ENCODE data around the gene SLFNL1.

SLFNL1 gene

DNA sequence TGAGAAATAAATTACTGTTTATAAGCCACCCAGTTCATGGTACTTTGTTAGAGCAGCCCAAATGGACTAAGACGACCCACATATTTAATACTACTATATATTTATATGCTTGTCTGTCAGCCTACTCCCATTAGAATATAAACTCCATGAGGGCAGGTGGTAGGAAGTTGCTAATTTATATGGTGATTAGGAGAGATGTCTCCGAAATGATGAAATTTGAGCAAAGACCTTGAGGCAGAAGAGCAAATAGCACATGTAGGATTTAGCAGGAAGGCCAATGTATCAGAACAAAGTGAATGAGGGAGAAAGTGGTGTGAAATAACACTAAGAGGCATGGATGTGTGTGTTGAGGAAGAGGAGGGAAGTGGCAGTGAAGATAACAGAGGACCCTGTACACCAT, 10.6 kb upstream of the SLFNL1 start:
- Histone ChIP-seq H3K27me3 (ENCODE audit: insufficient read depth, low read depth) (no peaks in the 10 kb centered on the region), H3K4me2 (no peak overlapping the region), H3K4me1 (ENCODE audit: low read depth, poor library complexity, severe bottlenecking) (no peaks in the 10 kb centered on the region), H3K4me3 (IDR thresholded peaks at IDR 0.05; ENCODE audit: insufficient read depth, low read depth, low read length) (no peak overlapping the region), H3K79me2 (ENCODE audit: insufficient read depth, low read depth) (no peaks in the 10 kb centered on the region), H3K9ac (no peak overlapping the region), H3K36me3 (ENCODE audit: insufficient read depth) (no peaks in the 10 kb centered on the region), H3K27ac (no peak overlapping the region), H2AFZ (ENCODE audit: low read depth) (no peak overlapping the region), H4K20me1 (ENCODE audit: insufficient read depth) (no peaks in the 10 kb centered on the region)
- TF ChIP-seq, protein P1, sequence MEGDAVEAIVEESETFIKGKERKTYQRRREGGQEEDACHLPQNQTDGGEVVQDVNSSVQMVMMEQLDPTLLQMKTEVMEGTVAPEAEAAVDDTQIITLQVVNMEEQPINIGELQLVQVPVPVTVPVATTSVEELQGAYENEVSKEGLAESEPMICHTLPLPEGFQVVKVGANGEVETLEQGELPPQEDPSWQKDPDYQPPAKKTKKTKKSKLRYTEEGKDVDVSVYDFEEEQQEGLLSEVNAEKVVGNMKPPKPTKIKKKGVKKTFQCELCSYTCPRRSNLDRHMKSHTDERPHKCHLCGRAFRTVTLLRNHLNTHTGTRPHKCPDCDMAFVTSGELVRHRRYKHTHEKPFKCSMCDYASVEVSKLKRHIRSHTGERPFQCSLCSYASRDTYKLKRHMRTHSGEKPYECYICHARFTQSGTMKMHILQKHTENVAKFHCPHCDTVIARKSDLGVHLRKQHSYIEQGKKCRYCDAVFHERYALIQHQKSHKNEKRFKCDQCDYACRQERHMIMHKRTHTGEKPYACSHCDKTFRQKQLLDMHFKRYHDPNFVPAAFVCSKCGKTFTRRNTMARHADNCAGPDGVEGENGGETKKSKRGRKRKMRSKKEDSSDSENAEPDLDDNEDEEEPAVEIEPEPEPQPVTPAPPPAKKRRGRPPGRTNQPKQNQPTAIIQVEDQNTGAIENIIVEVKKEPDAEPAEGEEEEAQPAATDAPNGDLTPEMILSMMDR (conservative IDR thresholded peaks at IDR 0.05; ENCODE audit: low read depth, low read length): no peak

DNA sequence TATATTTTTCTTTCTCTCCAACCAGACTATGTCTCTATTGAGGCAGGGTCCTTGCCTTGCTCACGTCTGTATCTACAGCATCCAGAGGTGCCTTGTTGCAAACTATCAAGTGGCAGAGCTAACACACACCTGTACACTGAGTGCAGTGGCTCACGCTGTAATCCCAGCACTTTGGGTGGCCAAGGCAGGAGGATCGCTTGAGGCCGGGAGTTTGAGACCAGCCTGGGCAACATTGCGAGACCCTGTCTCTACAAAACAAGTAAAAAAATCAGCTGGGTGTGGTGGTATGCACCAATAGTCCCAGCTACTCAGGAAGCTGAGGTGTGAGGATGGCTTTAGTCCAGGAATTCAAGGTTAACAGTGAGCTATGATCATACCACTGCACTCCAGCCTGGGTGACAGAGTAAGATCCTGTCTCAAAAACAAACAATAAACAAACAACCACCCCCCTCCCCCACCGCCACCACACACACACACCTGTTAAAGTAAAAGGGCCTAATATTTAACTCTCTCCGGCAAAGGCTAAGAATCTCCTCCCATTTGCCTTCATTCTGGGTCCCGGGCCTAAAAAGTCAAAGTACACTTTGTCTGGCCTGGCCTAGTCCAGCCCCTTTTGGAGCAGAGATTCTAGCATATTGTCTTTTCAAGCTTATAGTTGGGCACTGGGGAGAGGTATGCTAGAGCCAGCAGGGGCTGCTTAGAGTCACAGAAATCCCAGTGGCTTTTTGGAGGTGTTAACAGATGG, 9.5 kb upstream of the SLFNL1 start:
- Histone ChIP-seq H3K4me2 (no peak overlapping the region), H3K79me2 (ENCODE audit: insufficient read depth, low read depth) (no peaks in the 10 kb centered on the region), H3K27ac (no peak overlapping the region), H3K4me3 (IDR thresholded peaks at IDR 0.05; ENCODE audit: insufficient read depth, low read depth, low read length) (no peak overlapping the region), H4K20me1 (ENCODE audit: insufficient read depth) (no peaks in the 10 kb centered on the region), H3K27me3 (ENCODE audit: insufficient read depth, low read depth) (no peaks in the 10 kb centered on the region), H2AFZ (ENCODE audit: low read depth) (no peak overlapping the region), H3K36me3 (ENCODE audit: insufficient read depth) (no peaks in the 10 kb centered on the region), H3K4me1 (ENCODE audit: low read depth, poor library complexity, severe bottlenecking) (no peaks in the 10 kb centered on the region), H3K9ac (no peak overlapping the region)
- TF ChIP-seq, protein P1 (conservative IDR thresholded peaks at IDR 0.05; ENCODE audit: low read depth, low read length): no peak

DNA sequence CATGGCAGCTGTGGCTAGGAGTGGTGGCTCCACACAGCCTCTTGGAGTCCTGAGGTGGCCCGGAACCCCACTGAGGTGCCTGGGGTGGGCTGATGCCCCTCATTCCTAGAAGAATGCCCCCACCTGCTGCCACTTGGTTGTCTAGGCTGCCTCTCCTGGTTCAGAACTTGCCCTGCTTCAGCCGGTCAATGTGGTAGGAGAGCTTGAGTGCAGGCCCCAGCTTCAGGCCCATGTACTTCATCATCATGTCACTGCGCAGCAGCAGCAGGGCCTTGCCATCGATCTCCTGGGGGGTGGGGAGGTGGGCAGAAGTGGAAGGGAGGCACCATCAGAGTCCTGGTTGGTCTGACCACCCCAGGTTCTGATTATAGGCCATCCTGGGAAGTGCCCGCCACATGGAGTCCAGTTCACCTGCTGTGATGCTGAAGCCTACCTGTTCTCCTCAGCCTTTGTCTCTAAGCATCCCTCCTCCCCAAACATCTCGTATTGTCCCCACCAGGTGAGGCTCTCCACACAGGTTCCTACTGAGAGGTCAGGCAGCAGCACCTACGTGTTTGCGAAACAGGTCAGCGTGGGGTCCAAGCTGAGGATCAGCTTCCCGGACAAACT, 6.6 kb upstream of the SLFNL1 start:
- no peak overlapping the region for H3K4me3 ChIP-seq (IDR thresholded peaks at IDR 0.05; ENCODE audit: insufficient read depth, low read depth, low read length)
- no peaks in the 10 kb centered on the region for H3K4me1 ChIP-seq (ENCODE audit: low read depth, poor library complexity, severe bottlenecking)
- H3K79me2 ChIP-seq (ENCODE audit: insufficient read depth, low read depth): no peaks in the 10 kb centered on the region
- H3K36me3 ChIP-seq (ENCODE audit: insufficient read depth): no peaks in the 10 kb centered on the region
- no peak overlapping the region for H3K9ac ChIP-seq
- no peaks in the 10 kb centered on the region for H3K27me3 ChIP-seq (ENCODE audit: insufficient read depth, low read depth)
- no peaks in the 10 kb centered on the region for H4K20me1 ChIP-seq (ENCODE audit: insufficient read depth)
- no peak overlapping the region for H3K4me2 ChIP-seq
- TF ChIP-seq, protein P1 (conservative IDR thresholded peaks at IDR 0.05; ENCODE audit: low read depth, low read length): no peak
- no peak overlapping the region for H3K27ac ChIP-seq
- no peak overlapping the region for H2AFZ ChIP-seq (ENCODE audit: low read depth)

DNA sequence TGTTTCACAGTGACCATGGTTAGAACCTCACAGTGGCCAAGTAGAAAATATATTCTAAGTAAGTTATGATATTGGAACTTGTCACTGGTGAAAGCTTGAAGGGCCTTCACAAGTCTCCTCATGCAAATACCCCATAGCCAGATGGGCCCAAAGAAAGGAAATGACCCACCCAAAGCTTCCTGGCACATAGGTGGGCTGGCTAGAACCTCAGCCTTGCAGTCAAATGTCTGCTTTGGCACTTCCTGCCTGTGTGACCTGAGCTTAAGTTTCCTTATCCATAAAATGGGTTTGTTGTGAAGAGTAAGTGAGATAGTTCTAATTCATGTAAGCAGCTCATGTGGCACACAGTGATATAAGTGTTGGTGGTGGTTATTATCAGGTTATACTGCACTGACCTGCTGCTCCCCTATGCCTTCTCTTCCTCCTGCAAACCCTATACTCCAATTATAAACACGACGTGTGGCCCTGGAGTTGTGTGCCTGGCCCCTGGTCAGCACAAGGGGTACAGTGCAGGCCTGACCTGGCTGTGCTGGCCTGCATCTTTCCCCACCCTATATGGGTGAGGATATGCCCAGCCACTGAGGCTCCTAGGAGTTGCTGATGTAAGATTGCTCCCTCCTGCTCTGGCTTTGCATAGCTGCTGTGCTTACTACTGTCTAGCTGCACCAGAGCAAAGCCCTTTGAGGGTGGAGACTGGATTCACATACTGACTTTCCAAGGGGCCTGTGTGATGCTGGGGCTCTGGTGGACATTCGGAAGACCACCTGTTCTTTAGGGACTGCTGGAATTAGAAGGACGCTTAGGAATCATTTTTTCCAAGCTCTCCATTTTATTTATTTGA, 4.7 kb upstream of the SLFNL1 start:
- TF ChIP-seq, protein P1 (conservative IDR thresholded peaks at IDR 0.05; ENCODE audit: low read depth, low read length): no peak
- Histone ChIP-seq H3K27me3 (ENCODE audit: insufficient read depth, low read depth) (no peaks in the 10 kb centered on the region), H3K9ac (no peak overlapping the region), H3K36me3 (ENCODE audit: insufficient read depth) (no peaks in the 10 kb centered on the region), H4K20me1 (ENCODE audit: insufficient read depth) (no peaks in the 10 kb centered on the region), H3K79me2 (ENCODE audit: insufficient read depth, low read depth) (no peaks in the 10 kb centered on the region), H3K4me1 (ENCODE audit: low read depth, poor library complexity, severe bottlenecking) (no peaks in the 10 kb centered on the region), H3K27ac (no peak overlapping the region), H2AFZ (ENCODE audit: low read depth) (no peak overlapping the region), H3K4me2 (no peak overlapping the region), H3K4me3 (IDR thresholded peaks at IDR 0.05; ENCODE audit: insufficient read depth, low read depth, low read length) (no peak overlapping the region)
